CD8-positive, alpha-beta memory T cell (primary cell): ENCODE data around the gene ARHGDIB. TPM values are rescaled to one million over a fixed set of nuclear protein-coding genes. Genes with fewer than 3 reads are reported as not detected.

Experiments
- CTCF ChIA-PET: fragments of 350-600 bp; sonication (Branson Sonifier 250); formaldehyde crosslinking; loops from one replicate; lab custom pipeline; 2021; ENCODE audit warnings: antibody characterized with exemption; lab: Charles Lee
- POLR2A ChIA-PET: fragments of 350-600 bp; sonication (Branson Sonifier 250); formaldehyde crosslinking; loops from one replicate; lab custom pipeline; 2021; ENCODE audit warnings: antibody characterized with exemption; lab: Charles Lee
- DNase-seq, 5 donors: peaks; one replicate each; pipeline versions ENCODE4 v3.0.0 to v3.0.0-alpha.2; 2020 to 2022; ENCODE audit warnings: mixed read lengths in 1 of 5
- H3K27ac ChIP-seq: one replicate; pipeline ENCODE4 v1.7.0; 2013; ENCODE audit warnings: low read depth, mild to moderate bottlenecking, low read length, moderate library complexity
- H3K27me3 ChIP-seq: 2 replicates; pipeline ENCODE4 v1.7.0; 2013; ENCODE audit warnings: low read length, mild to moderate bottlenecking; ENCODE audit not compliant: insufficient read depth, poor library complexity, severe bottlenecking
- H3K36me3 ChIP-seq: 2 replicates; pipeline ENCODE4 v1.7.0; 2013; ENCODE audit warnings: mild to moderate bottlenecking, low read length, moderate library complexity; ENCODE audit not compliant: insufficient read depth
- H3K4me1 ChIP-seq: 2 replicates; pipeline ENCODE4 v1.7.0; 2013; ENCODE audit warnings: mild to moderate bottlenecking, low read length, moderate library complexity; ENCODE audit not compliant: insufficient read depth
- H3K4me3 ChIP-seq: 2 replicates; pipeline ENCODE4 v1.7.0; 2013; ENCODE audit warnings: mild to moderate bottlenecking, low read length
- H3K9me3 ChIP-seq: 2 replicates; pipeline ENCODE4 v1.7.0; 2013; ENCODE audit warnings: mild to moderate bottlenecking, low read length
- H3K27ac Mint-ChIP-seq, 8 donors: one replicate each; pipeline ENCODE4 v1.8.0; 2020 to 2021; ENCODE audit warnings: mixed read lengths in 8 of 8, mild to moderate bottlenecking in 6 of 8, inconsistent platforms in 3 of 8, moderate library complexity in 3 of 8
- H3K27me3 Mint-ChIP-seq, 2 donors: one replicate each; pipeline ENCODE4 v1.8.0; 2020 to 2021; ENCODE audit warnings: mixed read lengths in 2 of 2, mild to moderate bottlenecking in 1 of 2, moderate library complexity in 1 of 2
- H3K36me3 Mint-ChIP-seq, 3 donors: one replicate each; pipeline ENCODE4 v1.8.0; 2020 to 2021; ENCODE audit warnings: mixed read lengths in 3 of 3, inconsistent platforms in 1 of 3, mild to moderate bottlenecking in 1 of 3
- H3K4me1 Mint-ChIP-seq, 3 donors: one replicate each; pipeline ENCODE4 v1.8.0; 2020 to 2021; ENCODE audit warnings: mixed read lengths in 3 of 3, inconsistent platforms in 1 of 3, mild to moderate bottlenecking in 1 of 3
- H3K4me3 Mint-ChIP-seq, 7 donors: one replicate each; pipeline ENCODE4 v1.8.0; 2020 to 2021; ENCODE audit warnings: mixed read lengths in 7 of 7, mild to moderate bottlenecking in 6 of 7, moderate library complexity in 4 of 7, inconsistent platforms in 2 of 7
- H3K9me3 Mint-ChIP-seq, 5 donors: one replicate each; pipeline ENCODE4 v1.8.0; 2020 to 2022; ENCODE audit warnings: mixed read lengths in 5 of 5, mild to moderate bottlenecking in 3 of 5, moderate library complexity in 2 of 5, inconsistent platforms in 1 of 5
- polyA plus RNA-seq: library from polyadenylated mRNA; unstranded; fragments of 300-500 nt; fragmentation: Illumina TruSeq; gene quantifications from one replicate; pipeline ENCODE4 v1.2.3, GENCODE V29; 2021
- total RNA-seq, 2 experiments: library from RNA; stranded (reverse); gene quantifications; one replicate each; pipeline ENCODE4 v1.2.3, GENCODE V29; 2021

Gene ARHGDIB
- total RNA-seq (100 to 1,000 TPM; 495 to 511 TPM), polyA plus RNA-seq (2,936 TPM)

DNA sequence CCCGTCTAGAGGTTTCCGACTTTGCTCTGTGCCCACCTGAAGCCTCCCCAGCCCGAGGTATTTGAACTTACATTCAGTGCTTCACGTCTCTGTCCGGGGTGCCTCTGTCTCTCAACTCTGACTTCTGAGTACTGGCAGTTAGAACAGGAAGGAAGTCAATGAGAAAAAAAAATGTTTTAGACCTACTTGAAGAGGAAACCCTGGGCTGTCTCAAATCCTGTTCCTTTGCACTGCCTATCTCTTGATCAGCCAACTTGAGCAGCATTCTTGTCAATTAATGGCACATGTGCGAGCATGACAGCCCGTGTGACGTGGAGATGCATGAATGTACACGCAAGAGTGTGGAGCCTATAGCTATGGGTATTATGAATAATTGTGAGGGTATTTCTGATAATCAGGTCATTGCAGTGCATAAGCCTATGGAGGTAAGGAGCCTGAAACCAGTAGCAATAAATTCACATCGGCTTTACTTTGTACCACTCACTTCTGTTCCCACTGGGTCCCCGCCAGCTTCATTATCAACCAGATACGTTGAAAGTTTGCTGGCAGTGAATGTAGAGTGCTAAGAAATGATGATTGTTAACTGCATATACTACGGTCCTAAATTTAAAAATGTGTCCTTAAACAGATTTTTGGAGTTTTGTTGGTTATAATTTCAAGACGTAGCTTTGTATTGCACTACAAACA, at the start of gene ARHGDIB:
ARHGDIB (minus strand) TSS at position 136 of the 687 bp plus-strand sequence. CDS start 10,889 bp downstream, outside the sequence.
- CTCF ChIA-PET = interaction anchor here (0.8 to 2.1 kb wide), 5 partner anchors 12 to 192 kb away, joined by 3 to 11 read pairs (median 4); partner anchors contain the start of gene PDE6H
- Mint-ChIP-seq H3K36me3 (peaks cover 13 to 47% (median 17%) of the 10 kb centered on the region in 3 donors), H3K27ac (peak within 1 kb of the TSS; percentile 92 to 100 (median 99)), H3K9me3 (no peaks in the 10 kb centered on the region), H3K4me1 (peaks cover 53 to 76% (median 65%) of the 10 kb centered on the region in 3 donors), H3K27me3 (peaks cover 0 to 1% of the 10 kb centered on the region in 2 donors), H3K4me3 (peak within 1 kb of the TSS; percentile 96 to 100 (median 98))
- POLR2A ChIA-PET = interaction anchor here (0.7 to 1.9 kb wide), 7 partner anchors 11 to 191 kb away, joined by 3 to 13 read pairs (median 7); a partner anchor contains a TSS
- H3K27me3 ChIP-seq = no peaks in the 10 kb centered on the region
- H3K4me1 ChIP-seq = peaks cover 49% of the 10 kb centered on the region
- H3K4me3 ChIP-seq = peak within 1 kb of the TSS; percentile 94
- H3K9me3 ChIP-seq = no peaks in the 10 kb centered on the region
- peak; percentile 65 to 93 (median 91) for DNase-seq
- H3K36me3 ChIP-seq = peaks cover 7% of the 10 kb centered on the region
- H3K27ac ChIP-seq = peak within 1 kb of the TSS; percentile 85

- Mint-ChIP-seq H3K4me3 (no peak overlapping the region), H3K27me3 (peaks cover 5 to 28% of the 10 kb centered on the region in 2 donors)
- POLR2A ChIA-PET = no interaction called here
These were observed 49.8 kb upstream of the ARHGDIB start for GRCh38 chr12:15011162-15011561.

GRCh38 chr12:15007551-15007950, 46.1 kb upstream of the ARHGDIB start:
- H3K4me3 ChIP-seq = no peak overlapping the region
- no peak overlapping the region for H3K27ac ChIP-seq
- H3K9me3 ChIP-seq = no peaks in the 10 kb centered on the region
- no peaks in the 10 kb centered on the region for H3K4me1 ChIP-seq
- Mint-ChIP-seq H3K27me3 (peaks cover 12 to 63% of the 10 kb centered on the region in 2 donors), H3K4me3 (no peak overlapping the region), H3K27ac (no peak overlapping the region), H3K9me3 (no peaks in the 10 kb centered on the region), H3K4me1 (no peaks in the 10 kb centered on the region), H3K36me3 (no peaks in the 10 kb centered on the region)
- H3K27me3 ChIP-seq = no peaks in the 10 kb centered on the region
- ChIA-PET CTCF (interaction anchor here (0.9 to 1.3 kb wide), 2 partner anchors 62 to 162 kb away, joined by 3 read pairs; no protein-coding TSS in a partner anchor), POLR2A (no interaction called here)
- no peaks in the 10 kb centered on the region for H3K36me3 ChIP-seq
- no peak for DNase-seq

More at GRCh38 chr12:15011162-15011561, 49.8 kb upstream of the ARHGDIB start:
- Mint-ChIP-seq H3K9me3 (no peaks in the 10 kb centered on the region), H3K4me1 (no peaks in the 10 kb centered on the region), H3K36me3 (no peaks in the 10 kb centered on the region), H3K27ac (no peak overlapping the region)
- DNase-seq = no peak
- no peaks in the 10 kb centered on the region for H3K27me3 ChIP-seq
- no peak overlapping the region for H3K27ac ChIP-seq
- H3K4me3 ChIP-seq = no peak overlapping the region
- CTCF ChIA-PET = interaction anchor here (1.3 kb wide), 1 partner anchor 209 kb away, joined by 5 read pairs; the partner anchor contains the start of gene RERG
- no peaks in the 10 kb centered on the region for H3K9me3 ChIP-seq
- H3K4me1 ChIP-seq = no peaks in the 10 kb centered on the region
- H3K36me3 ChIP-seq = no peaks in the 10 kb centered on the region

DNA sequence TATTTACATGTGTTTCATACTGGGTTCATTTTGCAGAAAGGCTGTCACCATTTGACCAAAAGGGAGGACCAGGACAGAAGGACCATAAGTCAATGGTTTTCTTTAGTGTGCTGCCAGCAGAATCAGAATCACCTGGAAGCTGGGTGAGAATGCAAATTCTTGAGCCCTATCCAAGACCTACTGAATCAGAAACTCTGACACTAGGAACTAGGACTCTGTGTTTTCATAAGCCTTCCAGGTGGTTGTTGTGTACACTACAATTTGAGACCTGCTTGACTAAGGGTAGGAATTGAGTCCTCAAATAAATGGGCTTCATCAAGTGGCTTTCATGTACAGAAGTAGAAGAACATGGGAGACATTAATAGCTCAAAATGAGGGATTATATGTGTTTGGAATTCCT, 43.7 kb upstream of the ARHGDIB start:
- H3K36me3 Mint-ChIP-seq = no peaks in the 10 kb centered on the region
- no peak for DNase-seq
- Histone ChIP-seq H3K4me3 (no peak overlapping the region), H3K9me3 (no peaks in the 10 kb centered on the region), H3K4me1 (no peaks in the 10 kb centered on the region), H3K27ac (no peak overlapping the region), H3K36me3 (no peaks in the 10 kb centered on the region), H3K27me3 (no peaks in the 10 kb centered on the region)
- H3K9me3 Mint-ChIP-seq = no peaks in the 10 kb centered on the region
- peaks cover 15 to 80% of the 10 kb centered on the region in 2 donors for H3K27me3 Mint-ChIP-seq
- no peaks in the 10 kb centered on the region for H3K4me1 Mint-ChIP-seq
- no peak overlapping the region for H3K4me3 Mint-ChIP-seq
- ChIA-PET CTCF (no interaction called here), POLR2A (no interaction called here)
- no peak overlapping the region for H3K27ac Mint-ChIP-seq

- Histone ChIP-seq H3K9me3 (no peaks in the 10 kb centered on the region), H3K36me3 (no peaks in the 10 kb centered on the region), H3K27ac (no peak overlapping the region), H3K4me3 (no peak overlapping the region), H3K4me1 (no peaks in the 10 kb centered on the region), H3K27me3 (no peaks in the 10 kb centered on the region)
- H3K27ac Mint-ChIP-seq = peak overlapping the region in 2 of 8 donors; percentile 24
- H3K9me3 Mint-ChIP-seq = no peaks in the 10 kb centered on the region
- H3K4me1 Mint-ChIP-seq = no peaks in the 10 kb centered on the region
- no peak for DNase-seq
- POLR2A ChIA-PET = no interaction called here
- peaks cover 15 to 74% of the 10 kb centered on the region in 2 donors for H3K27me3 Mint-ChIP-seq
- H3K36me3 Mint-ChIP-seq = no peaks in the 10 kb centered on the region
- no peak overlapping the region for H3K4me3 Mint-ChIP-seq
- CTCF ChIA-PET = interaction anchor here (1.2 kb wide), 1 partner anchor 9 kb away, joined by 5 read pairs; no protein-coding TSS in a partner anchor
These were observed 43.0 kb upstream of the ARHGDIB start for GRCh38 chr12:15004421-15004820.

- Histone ChIP-seq H3K4me1 (no peaks in the 10 kb centered on the region), H3K4me3 (no peak overlapping the region), H3K27ac (no peak overlapping the region), H3K27me3 (no peaks in the 10 kb centered on the region), H3K36me3 (no peaks in the 10 kb centered on the region), H3K9me3 (no peaks in the 10 kb centered on the region)
- no peak for DNase-seq
- CTCF ChIA-PET = interaction anchor here (1.1 to 1.4 kb wide), 2 partner anchors 12 to 219 kb away, joined by 3 to 4 read pairs; partner anchors contain the start of gene RERG
- Mint-ChIP-seq H3K4me1 (no peaks in the 10 kb centered on the region), H3K36me3 (no peaks in the 10 kb centered on the region), H3K4me3 (no peak overlapping the region), H3K9me3 (no peaks in the 10 kb centered on the region), H3K27me3 (peaks cover 16 to 62% of the 10 kb centered on the region in 2 donors), H3K27ac (no peak overlapping the region)
- POLR2A ChIA-PET = no interaction called here
These were observed 40.5 kb upstream of the ARHGDIB start for GRCh38 chr12:15001733-15002382.

DNA sequence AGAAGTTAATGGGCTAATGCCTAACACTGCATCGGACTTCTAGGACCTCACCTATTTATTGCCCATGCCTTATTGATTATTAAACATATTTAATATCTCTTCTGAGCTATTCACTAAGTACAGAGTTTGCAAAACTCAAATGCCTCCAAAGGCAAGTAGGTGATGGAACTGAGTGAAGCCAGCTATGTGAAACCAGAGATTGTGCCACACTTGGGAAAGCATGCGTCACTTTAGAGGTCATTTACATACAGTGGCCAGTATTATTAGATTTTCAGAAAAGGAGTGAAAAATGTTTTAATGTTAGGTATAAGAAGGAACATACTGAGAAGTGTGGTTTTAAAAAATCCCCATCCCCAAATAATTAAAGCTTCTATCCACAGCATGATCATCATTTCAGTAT, 39.2 kb upstream of the ARHGDIB start:
- ChIA-PET POLR2A (no interaction called here), CTCF (interaction anchor here (1.4 kb wide), 1 partner anchor 221 kb away, joined by 3 read pairs; the partner anchor contains the start of gene RERG)
- no peak overlapping the region for H3K4me3 Mint-ChIP-seq
- no peaks in the 10 kb centered on the region for H3K36me3 ChIP-seq
- H3K36me3 Mint-ChIP-seq = no peaks in the 10 kb centered on the region
- no peaks in the 10 kb centered on the region for H3K9me3 Mint-ChIP-seq
- no peak overlapping the region for H3K27ac Mint-ChIP-seq
- H3K27me3 Mint-ChIP-seq = peaks cover 11 to 52% of the 10 kb centered on the region in 2 donors
- H3K4me1 ChIP-seq = peaks cover 2% of the 10 kb centered on the region
- no peaks in the 10 kb centered on the region for H3K27me3 ChIP-seq
- no peaks in the 10 kb centered on the region for H3K9me3 ChIP-seq
- H3K4me1 Mint-ChIP-seq = peaks cover 2 to 3% (median 2%) of the 10 kb centered on the region in 3 donors
- H3K27ac ChIP-seq = no peak overlapping the region
- no peak for DNase-seq
- no peak overlapping the region for H3K4me3 ChIP-seq
